NB4 (cell line): Measurements from ENCODE around the gene KCTD19.

Experiments used
- CTCF ChIP-seq: IDR thresholded peaks from one replicate; pipeline ENCODE4 v1.5.1; 2012; ENCODE audit warnings: low read depth, low read length
- POLR2A ChIP-seq: IDR thresholded peaks from 2 replicates; pipeline ENCODE4 v1.6.1; 2011; ENCODE audit warnings: mild to moderate bottlenecking; ENCODE audit not compliant: insufficient read length; ENCODE audit errors: extremely low read depth

GRCh38 chr16:67357561-67357960 is 31.0 kb upstream of the KCTD19 start:
- TF ChIP-seq CTCF (no peak), POLR2A (no peak)
